Stimulated activated CD8-positive, alpha-beta memory T cell treated with anti-CD3 and anti-CD28 coated beads, Interleukin-12 subunit alpha, Interleukin-12 subunit beta, amount 100 ng/mL, for 4 hours (primary cell): ENCODE results near the gene EPS8L3.
"Not testable (repeated sequence)": the region's sequence is repeated elsewhere in the genome, so short reads cannot be mapped to it uniquely, and the experiment has no call there.

Source experiments
- DNase-seq: peaks from one replicate; pipeline ENCODE4 v3.0.0-alpha.2; 2020; ENCODE audit warnings: low read depth

The EPS8L3 gene, protein sequence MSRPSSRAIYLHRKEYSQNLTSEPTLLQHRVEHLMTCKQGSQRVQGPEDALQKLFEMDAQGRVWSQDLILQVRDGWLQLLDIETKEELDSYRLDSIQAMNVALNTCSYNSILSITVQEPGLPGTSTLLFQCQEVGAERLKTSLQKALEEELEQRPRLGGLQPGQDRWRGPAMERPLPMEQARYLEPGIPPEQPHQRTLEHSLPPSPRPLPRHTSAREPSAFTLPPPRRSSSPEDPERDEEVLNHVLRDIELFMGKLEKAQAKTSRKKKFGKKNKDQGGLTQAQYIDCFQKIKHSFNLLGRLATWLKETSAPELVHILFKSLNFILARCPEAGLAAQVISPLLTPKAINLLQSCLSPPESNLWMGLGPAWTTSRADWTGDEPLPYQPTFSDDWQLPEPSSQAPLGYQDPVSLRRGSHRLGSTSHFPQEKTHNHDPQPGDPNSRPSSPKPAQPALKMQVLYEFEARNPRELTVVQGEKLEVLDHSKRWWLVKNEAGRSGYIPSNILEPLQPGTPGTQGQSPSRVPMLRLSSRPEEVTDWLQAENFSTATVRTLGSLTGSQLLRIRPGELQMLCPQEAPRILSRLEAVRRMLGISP

DNA sequence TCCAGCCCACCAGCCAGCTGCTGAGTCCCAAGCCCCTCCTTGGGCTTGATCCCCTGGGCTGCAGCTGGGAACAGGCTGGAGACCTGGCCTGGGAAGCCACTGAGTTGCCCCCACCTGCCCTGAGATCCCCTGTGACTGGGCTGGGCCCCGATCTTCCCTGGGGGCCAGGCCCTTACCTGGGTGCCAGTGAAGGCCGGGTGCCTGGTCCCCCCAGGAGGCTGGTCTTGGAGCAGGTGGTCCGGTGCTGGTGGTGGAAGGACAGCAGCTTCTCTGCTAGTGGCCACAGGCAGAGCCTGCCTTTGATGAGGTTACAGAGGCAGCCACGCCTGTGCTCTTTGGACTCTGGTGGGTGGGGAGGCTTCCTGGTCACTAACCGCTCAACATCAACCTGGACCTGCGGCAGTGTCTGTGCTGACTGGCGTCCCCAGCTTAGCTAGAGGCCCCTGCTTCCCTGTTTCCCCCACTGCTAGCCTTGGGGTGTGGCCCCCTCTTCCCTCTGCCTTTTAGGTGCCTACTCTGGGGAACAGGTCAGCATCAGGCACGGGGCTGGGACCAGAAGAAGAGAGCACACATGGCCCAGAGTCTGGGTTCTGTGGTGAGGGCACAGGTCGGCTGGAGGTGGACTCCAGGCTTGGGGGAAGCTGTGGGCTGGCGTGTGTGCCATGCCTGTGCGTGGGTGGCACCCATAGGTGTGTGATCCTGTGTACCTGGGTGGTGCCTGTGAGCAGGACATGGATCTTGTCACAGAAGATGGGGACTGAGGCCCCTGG, at the start of gene EPS8L3:
Gene EPS8L3 (minus strand): TSS at position 278 of the 770 bp plus-strand sequence. CDS start 2,174 bp downstream, outside the sequence.
- DNase-seq: no peak

DNA sequence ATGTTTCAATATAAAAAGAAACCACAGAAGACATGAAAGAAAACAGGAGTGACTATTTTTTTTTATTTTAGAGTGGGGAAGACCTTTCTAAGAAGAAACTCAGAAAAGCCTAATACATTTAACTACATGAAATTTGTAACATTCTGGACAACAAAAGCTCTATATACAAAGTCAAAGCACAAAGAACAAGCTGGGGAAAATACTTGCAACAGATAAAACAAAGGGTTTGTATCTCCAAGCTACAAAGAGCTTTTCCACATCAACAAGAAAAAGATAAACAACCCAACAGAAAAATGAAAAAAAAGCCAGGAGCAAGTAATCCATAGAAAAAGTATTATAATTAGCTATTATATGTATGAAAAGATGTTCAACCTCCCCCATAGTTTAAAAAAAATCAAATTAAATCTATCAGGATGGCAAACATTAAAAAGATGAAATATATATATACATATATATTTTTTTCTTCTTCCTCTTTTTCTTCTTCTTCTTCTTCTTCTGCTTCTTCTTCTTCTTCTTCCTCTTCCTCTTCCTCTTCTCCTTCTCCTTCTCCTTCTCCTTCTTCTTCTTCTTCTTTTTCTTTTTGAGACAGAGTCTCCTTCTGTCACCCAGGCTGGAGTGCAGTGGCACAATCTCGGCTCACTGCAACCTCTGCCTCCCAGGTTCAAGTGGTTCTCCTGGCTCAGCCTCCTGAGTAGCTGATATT, 49.1 kb upstream of the EPS8L3 start:
- DNase-seq: no peak

DNA sequence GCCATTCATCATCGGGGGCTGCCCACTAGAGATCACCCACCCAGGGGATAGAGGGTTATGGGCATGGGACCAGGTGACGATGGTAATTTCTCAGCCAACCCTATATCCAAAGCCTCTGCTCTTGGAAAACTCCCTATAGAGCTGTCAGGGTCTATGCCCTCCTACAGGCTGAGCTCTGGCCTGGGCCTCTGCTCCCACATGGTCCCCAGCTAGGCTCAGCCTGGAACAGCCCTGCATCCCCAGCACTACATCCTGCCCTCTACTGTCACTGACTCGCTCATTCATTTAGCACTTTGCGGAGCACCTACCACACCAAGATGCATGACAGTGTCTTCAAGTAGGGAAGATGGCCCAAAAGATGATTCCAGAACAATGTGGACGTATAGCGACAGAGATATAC, 45.0 kb upstream of the EPS8L3 start:
- no peak for DNase-seq

DNA sequence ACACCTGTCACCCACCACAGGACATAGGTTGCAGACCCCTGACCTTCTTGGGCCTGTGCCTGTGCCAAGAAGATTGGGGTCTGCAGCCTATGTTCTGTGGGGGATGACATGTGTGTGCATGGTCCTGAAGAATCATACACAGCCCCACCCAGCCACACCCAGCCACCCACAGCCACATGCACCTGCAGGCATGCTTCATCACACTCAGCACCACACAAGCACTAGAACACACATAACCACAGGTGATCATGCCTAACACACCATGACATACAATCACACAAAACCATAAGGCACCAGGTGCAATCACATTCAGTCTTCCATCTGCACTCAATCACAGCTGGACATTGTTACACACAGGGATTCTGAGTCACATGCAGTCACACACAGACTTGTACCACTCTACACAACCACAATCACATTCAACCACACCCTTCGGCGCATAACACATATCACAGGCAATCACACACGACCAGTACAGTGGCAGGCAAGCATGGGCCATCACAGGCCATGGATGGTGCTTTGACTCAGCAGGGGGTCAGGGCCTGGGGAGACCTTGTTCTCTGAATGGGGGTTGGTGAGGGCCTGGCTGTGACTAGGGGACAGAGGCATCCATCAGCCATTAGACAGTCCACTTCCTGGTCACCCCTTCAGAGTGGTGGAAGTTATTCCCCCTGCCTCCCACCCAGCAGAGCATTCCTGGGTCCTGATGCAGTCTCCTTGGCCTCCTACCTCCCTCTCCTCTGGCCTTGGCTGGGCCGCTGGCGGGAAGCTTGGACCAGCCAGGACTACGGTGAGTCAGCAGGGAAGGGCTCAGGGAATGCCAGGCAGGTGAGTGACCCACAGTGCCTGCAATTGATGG, 44.3 kb upstream of the EPS8L3 start:
- no peak for DNase-seq

DNA sequence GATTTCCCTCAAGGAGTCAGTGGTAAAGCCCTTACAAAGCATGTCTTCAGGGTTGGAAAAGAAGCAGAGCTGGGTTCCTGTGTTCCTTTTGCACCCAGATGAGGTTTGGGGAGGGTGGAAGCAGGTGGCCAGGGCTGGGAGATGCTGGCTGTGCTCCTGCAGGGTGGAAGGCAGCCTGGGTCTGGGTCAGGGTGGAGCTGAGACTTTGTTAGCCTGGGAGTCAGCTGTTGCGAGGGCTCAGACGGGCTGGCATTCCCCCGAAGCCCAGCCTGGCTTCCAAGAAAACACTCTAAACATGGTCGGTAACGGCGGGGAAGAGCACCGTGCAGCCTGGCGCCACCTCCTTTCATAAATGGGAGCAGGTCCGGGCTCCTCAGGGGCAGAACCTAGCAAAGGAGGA, 43.7 kb upstream of the EPS8L3 start:
- no peak for DNase-seq

DNA sequence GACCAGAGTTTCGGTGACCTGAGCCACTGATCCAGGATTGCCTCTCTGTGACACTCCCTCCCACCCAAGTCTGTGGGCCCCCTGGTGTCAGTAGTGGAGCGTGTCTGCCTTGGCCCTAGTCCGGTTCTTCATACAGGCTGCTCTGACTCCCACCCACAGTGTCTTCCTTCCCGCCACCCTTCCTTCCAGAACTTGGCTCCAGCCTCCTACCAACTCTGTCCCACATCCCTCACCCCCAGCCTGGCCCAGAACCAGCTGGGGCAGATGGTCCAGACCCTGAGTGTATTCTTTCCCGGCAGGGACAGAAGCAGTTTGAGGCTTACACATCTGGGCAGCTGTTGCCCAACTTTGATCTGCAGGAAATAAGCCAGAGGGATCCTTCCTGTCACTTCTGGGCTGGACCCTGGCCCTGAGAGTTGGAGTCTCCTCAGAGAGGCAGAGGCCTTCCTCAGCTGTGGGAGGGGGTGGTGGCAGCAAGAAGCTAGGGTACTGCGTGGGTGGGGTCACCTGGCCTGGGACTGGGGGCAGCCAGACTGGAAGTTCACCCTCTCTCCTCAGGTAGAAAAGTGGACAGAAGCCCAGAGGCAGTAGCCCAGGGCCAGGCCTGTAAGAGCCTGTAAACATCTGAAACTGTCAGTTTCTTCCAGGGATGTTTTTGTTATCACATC, 43.1 kb upstream of the EPS8L3 start:
- no peak for DNase-seq

DNA sequence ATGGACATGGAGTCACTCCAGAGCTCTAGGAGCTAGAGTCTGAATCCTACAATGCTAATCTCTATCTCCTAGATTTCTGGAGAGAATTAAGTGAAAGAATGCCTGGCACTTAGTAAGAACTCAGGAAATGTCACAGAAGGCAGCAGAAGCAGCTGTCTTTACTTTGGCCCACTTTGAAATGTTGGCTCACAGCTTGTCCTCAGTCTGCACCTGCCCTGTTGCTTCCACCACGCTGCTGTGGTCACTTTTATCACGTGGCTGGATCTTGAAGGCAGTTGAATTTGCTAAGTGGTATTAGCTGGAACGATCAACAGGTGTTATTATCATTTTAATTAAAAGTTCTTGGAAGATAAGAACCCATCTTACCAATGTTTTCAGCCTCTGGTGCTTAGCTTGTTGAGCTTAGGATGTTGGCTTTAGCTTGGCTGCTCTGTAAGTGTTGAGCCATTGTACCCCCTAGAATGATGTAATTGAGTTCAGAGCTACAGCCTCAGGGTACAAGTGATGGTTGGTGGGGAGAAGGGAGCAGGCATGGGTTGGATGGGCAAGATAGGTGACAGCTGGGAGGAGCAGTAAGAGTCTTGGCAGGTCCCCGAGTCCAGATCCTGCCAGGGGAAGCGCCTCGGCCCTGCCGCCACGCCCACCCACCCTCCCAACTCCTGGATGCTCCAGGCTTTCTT, 41.9 kb upstream of the EPS8L3 start:
- DNase-seq: no peak

DNA sequence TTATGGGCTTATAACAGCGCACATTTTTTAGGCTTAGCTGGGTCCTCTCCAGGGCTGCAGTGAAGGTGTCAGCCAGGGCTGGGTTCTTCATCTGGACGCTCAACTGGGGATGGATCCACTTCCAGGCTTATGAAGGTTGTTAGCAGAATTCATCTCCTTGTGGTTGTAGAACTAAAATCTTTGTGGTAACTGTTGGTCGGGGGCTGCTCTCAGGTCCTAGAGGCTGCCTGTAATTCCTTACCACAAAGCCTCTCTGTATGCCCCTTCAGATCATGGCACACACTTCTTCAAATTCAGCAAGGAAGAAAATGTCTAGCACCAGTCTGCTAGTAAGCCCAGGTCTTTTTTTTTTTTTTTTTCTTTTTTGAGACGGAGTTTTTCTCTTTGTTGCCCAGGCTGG, 40.9 kb upstream of the EPS8L3 start:
- no peak for DNase-seq

DNA sequence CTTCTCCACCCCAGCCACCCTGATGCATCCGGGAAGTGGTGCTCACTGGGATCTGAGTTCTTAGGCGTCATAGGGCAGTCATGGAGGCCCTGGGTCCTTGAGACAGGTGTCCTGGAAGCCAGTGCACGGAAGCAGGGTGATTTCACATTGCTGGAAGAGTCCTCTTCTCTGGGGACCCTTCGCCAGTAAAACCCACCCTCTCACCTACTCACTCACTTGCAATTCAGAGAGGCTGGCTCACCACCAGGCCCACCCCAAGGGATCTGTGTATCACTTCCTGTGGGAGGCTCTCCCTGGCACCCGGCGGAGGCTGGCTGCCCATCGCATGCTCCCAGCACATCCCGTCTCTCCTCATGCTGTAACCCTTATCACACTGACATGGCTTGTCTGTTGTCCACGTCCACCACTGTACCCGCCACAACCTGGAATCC, 40.2 kb upstream of the EPS8L3 start:
- no peak for DNase-seq

DNA sequence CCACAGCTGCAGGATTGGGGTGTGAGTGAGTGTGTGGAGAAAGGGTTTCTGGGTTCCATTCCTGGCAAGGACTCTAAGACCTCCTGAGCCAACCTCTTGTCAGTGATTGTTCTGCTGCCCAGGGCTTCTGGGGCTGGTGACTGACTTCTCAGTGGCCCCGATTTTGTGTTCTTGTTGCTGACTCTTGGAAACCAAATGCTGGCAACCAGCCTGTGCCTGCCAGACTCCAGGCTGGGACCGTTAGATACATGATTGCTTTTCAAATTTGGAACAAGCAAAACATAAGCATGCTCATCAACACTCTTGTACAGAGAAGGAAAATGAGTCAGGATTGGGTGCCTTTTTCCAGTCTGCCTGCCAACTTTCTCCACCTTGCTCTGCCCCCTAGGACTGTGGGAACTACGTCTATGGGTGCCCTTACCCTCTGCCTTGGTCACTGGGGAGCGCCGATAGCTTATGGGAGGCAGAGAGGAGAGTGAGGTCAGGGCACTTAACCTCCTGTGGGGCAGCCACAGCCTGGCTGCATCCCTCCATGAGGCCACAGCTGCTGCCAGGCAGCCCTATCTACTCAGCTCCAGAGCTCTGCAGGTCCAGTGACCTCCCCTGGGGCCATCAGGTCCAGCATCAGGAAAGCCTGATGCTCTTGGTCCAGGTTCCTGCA, 39.3 kb upstream of the EPS8L3 start:
- DNase-seq: no peak

DNA sequence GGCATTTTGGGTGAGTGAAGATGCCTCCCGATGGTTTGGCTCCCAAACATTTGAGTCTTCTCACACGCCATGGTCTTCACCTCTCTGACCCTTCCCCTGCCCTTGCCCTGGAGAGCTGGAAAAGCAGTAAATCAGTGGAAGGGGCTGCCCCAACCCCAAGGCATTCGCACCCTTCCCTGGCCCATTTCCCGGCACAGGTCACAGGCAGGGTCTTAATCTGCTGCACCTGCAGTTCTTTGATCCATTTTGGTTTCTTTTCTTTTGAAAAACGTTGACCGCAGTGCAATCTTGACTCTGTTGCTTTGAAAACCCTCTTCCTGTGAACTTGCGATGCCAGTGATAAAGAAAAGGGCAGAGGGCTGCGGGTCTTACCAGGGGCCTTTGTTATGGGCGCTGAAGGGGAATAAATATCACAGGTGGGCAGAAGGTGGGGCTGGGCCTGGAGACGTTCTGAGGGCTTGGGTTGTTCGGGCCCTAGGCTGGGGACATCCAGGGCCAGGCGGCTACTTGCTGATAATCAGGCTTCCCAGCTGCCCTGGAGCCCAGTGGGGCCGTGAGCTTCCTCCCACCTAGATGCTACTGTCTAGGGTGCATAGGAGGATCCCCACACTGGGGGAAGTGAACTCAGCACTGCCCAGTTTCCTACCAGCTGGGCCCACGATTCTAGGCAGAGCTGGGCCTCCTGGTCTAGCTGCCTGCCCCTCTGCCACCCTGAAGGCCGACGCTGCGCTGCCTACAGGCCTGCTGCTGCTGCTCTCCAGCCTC, 38.6 kb upstream of the EPS8L3 start:
- DNase-seq: no peak

DNA sequence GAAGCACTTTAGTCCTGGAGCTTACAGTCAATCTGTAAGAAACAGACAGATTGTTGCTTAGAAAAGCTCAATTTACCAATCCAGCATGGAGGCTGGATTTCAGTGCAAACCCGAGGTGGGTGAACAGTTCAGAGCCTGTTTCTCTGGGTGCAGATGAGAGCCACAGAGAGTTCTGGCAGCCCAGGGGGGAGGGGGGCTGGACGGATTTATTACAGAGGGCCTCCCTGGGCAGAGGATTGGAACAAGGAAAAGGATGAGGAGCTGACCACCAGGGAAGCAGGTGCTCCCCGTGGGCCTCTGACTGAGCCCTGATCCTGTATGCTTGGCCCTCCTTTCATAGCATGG, 38.0 kb upstream of the EPS8L3 start:
- no peak for DNase-seq

DNA sequence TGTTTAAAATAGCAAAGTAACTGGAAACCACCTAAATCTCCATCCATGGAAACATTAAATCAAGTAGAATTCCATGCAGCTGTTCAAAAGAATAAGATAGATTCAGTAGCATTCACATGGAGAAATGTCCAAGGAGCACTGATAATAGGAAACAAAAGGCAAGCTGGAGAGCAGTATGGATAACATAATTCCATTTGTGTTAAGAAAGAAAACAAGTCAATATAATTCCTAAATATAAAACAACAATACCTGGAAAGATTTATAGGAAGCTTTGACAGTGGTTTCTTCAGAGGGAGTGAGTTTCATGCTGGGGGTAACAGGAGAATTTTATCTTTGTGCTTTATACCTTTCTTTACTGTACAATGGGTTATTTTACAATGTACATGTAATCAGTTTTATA, 36.6 kb upstream of the EPS8L3 start:
- no peak for DNase-seq

DNA sequence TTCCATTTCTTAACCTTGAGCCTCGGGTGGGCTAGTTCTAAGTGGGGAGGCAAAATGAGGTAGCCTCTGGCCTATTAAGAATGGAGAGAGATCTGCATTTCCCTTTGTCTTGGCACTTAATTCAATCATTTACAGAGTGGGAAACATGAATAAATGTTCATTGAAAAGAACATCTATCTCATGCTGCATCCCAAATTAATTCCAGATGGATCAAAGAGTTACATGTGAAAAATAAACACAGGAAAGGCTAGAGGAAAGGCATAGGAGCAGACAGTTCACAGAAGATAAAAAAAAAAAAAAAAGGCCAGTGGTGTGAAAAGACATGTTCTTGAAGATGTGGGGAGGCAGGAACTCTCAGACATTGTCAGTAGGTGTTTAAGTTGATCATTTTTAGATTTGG, 35.7 kb upstream of the EPS8L3 start:
- no peak for DNase-seq

DNA sequence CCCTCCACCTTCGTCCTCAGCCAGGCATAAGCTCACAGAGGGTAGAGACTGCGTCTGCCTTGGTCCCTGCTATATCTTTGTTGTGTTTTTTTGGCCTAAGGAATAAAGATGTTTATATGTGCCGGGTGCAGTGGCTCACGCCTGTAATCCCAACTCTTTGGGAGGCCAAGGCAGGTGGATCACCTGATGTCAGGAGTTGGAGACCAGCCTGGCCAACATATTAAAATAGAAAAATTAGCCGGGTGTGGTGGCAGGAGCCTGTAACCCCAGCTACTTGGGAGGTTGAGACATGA, 33.5 kb upstream of the EPS8L3 start:
- not testable (repeated sequence) for DNase-seq

DNA sequence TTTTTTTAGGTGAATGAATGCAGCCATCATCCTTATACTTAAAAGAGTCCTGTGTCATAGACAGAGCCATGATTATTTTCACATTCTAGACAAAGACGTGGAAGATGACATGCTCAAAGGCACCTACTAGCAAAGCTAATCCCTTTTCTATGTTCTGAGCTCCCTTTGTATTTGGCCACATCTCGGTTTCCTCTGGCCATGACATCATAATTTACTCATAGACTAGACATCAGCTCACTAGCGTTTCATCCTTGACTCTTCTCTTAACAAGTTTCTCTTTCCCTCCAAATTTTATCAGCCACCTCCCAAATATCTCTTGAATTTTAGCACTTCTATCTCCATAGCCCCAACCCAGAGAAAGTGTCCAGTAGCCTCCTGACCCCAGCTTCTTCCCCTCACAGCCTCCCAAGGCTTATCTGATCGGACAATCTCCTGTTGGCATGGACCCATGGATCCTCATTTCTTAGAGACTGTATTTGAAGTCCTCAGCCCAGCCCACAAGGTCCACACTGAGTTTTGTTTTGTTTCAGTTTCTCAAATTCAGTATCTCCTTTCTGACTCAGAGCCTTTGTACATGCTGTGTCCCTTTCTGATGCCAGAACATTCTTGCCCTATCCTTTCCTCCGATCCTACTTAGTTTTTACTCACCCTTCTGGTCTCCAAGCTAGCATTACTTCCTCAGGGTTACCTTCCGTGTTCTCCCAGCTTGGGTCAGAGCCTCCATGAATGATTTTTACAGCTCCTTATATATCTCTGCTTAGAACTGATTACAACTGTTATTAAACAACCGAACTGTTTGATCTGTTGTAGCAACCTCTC, 33.0 kb upstream of the EPS8L3 start:
- no peak for DNase-seq

DNA sequence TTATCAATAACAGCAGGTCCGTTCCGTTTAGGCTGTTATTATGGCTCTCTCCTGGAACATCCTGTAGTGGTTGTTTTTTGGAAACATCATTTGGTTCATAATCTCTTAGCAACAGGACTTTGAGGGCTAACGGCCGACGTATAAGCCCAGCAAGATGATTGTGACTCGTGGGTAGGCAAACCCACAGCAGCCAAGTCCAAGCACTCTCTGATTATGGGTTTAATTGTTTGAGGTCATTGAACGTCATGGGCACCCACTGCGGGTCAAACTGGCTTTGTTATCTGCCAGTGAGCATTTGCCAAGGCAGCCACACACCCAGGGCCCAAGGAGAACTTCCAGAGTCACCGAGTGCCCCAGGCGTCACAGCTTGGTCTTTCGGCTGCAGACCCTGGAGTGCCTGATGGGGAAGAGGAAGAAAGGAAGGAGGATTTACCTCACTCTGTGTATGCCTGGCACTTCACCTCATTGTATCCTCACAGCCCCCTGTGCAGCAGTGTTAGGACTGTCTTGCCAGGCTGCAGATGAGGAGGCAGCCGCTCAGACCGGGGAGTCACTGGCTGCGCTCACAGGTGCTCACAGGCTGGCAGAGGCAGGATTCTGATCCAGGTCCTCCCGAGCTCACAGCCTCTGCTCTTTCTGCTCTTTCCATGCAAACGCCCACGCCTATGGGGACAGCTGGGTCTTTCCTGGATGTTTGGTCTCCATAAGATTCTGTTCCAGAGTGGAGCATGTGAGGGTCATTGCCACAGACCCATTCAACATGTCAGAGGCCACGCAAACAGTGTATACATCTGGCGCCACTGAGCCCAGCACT, 30.8 kb upstream of the EPS8L3 start:
- no peak for DNase-seq
